NCI-H2196 treated with DMSO at 0.1 percent for 48 hours (cell line): ENCODE results near the gene MAN1C1.
A peak's percentile ranks its signal among the peaks of the same experiment; 100 is the strongest.
"Not testable (repeated sequence)": the region's sequence is repeated elsewhere in the genome, so short reads cannot be mapped to it uniquely, and the experiment has no call there.

Experiments
- DNase-seq: peaks from one replicate; lab custom pipeline; 2025; ENCODE audit not compliant: unreplicated experiment; lab: John Stamatoyannopoulos, UW

The MAN1C1 gene

DNA sequence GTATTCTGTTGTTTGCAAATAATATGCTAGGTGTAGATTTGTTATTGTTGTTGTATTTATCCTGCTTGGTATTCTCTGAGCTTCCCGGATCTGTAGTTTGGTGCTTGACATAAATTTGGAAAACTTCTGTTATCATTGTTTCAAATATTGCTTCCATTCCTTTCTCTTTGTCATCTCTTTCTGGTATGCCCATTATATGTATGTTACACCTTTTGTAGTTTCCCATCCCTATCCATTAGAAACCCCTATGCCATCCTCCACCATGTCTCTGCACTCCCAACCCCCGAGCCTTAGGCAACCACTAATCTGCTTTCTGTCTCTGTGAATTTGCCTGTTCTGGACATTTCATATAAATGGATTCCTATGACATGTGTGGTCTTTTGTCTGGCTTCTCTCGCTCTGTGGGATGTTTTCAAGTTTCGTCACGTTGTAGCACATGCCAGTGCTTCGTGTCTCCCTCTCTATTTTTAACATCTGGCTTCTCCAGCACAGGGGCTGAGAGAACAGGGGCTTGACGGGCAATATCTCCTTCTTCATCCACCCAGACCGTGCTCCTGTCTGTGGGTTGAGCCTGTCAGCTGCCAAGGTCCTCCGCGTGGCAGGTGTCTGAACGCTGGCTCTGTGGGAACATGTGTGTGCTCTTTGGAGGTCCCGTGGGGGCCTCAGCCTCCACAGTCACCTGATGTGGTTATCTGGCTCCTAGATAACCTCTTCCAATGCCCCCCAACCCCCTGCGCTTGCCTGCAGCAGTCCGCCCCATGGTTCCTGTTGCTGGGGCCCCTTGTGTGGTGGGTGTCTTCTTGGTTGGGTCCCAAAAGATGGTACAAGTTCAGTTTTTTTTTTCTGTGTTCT, 32.8 kb upstream of the MAN1C1 start:
- no peak for DNase-seq

- DNase-seq, result no peak
These were observed 30.4 kb upstream of the MAN1C1 start for GRCh38 chr1:25586181-25586588.

DNA sequence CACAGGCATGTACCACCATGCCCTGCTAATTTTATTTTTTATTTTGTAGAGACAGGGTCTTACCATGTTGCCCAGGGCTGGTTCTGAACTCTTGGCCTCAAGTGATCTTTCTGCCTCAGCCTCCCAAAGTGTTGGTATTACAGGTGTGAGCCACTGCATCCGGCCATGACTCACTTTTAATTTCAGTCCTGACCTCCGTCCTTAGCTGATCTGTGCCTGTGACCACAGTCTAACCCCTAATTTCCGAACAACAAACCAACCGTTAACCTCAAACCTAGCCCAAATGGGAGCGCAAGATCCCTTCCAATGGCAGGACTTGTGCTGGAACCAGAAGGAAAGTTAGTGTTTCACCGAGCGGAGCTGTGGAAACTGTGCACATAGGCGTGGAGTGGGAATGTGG, 29.3 kb upstream of the MAN1C1 start:
- DNase-seq, result no peak

DNA sequence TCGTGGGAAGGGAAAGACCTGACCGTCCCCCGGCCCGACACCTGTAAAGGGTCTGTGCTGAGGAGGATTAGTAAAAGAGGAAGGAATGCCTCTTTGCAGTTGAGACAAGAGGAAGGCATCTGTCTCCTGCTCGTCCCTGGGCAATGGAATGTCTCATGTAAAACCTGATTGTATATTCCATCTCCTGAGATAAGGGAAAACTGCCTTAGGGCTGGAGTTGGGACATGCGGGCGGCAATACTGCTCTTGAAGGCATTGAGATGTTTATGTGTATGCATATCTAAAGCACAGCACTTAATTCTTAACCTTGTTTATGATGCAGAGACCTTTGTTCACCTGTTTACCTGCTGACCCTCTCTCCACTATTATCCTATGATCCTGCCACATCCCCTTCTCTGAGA, 28.4 kb upstream of the MAN1C1 start:
- DNase-seq, result not testable (repeated sequence)

GRCh38 chr1:25588786-25589185, 27.8 kb upstream of the MAN1C1 start:
- not testable (repeated sequence) for DNase-seq

GRCh38 chr1:25590096-25590824, 26.3 kb upstream of the MAN1C1 start:
- DNase-seq, result no peak

DNA sequence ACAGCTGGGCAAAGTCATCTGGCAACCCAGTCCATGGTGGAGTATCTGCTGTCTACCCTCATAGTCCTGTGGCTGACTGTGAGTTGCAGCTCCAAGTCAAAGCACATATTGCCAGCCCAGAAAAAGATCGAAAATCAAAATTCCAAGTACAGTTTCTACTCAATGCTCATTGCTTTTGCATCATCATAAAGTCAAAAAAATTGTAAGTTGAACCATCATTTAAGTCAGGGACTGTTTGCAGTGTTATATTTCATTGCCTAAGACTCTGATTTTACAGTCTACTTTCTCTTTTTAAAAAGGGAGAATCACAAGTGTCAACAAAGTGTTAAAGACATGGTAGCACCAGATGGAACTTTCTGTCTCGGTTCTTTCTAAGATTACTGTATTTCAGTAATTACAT, 22.7 kb upstream of the MAN1C1 start:
- DNase-seq, result no peak

DNA sequence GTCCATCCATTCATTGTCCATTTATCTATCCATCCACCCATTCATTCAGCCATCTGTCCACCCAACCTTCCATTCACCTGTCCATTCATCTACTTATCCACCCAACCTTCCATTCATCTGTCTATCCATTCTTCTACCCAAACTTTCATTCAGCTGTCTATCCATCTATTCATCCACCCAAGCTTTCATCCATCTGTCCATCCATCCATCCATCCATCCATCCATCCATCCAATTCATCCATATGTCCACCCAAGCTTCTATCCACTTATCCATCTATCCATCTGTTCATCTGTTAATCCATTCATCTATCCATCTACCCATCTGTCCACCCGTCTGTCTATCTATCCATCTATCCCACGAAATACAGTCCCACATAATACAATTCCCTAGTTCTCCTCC, 21.6 kb upstream of the MAN1C1 start:
- no peak for DNase-seq

DNA sequence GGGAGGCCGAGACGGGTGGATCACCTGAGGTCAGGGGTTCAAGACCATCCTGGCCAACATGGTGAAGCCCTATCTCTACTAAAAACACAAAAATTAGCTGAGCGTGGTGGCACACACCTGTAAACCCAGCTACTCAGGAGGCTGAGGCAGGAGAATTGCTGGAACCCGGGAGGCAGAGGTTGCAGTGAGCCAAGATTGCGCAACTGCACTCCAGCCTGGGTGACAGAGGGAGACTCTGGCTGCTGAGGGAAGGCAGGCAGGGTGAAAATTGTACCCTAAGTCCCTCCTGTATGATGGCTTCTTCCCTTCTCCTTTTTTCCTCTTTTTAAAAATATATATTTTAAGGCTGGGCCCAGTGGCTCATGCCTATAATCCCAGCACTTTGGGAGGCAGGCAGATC, 19.9 kb upstream of the MAN1C1 start:
- not testable (repeated sequence) for DNase-seq

DNA sequence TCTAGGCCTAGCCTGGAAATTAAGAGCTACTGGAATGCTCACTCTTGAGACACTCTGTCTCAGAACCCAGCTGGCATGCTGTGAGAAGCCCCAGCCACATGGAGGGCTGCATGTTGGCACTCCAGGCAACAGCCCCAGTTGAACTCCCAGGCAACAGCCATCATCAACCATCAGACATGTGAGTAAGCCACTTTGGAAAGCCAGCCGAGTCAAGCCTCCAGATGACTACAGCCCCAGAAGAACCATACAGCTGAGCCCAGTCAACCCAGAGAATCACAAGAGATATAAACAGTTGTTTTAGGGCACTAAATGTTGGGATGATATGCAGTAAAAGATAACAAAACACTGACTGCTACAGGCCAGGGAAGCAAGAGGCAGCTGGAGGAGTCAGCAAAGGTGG, 17.7 kb upstream of the MAN1C1 start:
- no peak for DNase-seq

DNA sequence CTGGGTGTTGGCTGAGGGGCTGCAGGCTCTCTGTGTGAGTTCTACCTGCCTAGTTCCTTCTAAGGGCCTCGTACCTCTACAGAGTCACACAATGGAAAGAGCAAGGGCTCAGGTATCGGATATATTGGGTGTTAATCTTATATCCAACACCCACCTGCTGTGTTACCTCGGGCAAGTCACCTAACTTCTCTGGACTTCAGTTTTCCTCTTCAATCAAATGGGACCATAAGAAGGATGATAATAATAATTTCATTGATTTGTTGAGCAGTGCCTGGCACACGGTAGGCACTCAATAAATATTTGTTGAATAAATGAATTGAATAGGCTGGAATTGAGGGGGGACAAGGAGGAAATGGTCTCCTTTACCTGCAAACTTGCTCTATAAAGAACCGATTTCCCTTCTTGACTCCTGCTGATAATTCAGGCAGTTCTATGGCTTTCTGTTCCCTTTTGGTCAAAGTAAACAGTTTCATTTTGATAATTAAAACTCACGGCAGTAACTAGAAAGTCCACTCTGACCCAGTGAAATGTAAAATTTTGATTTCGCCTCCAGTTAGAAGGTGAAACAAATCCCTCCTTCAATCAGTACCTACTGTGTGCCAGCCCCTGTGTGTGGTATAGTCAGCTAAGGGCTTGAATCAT, 16.5 kb upstream of the MAN1C1 start:
- no peak for DNase-seq

- DNase-seq, result peak; percentile 35
These were observed 15.5 kb upstream of the MAN1C1 start for GRCh38 chr1:25600971-25601699.

- not testable (repeated sequence) for DNase-seq
These were observed 12.6 kb upstream of the MAN1C1 start for GRCh38 chr1:25603779-25604538.

GRCh38 chr1:25607123-25607522, 9.5 kb upstream of the MAN1C1 start:
- DNase-seq, result no peak

DNA sequence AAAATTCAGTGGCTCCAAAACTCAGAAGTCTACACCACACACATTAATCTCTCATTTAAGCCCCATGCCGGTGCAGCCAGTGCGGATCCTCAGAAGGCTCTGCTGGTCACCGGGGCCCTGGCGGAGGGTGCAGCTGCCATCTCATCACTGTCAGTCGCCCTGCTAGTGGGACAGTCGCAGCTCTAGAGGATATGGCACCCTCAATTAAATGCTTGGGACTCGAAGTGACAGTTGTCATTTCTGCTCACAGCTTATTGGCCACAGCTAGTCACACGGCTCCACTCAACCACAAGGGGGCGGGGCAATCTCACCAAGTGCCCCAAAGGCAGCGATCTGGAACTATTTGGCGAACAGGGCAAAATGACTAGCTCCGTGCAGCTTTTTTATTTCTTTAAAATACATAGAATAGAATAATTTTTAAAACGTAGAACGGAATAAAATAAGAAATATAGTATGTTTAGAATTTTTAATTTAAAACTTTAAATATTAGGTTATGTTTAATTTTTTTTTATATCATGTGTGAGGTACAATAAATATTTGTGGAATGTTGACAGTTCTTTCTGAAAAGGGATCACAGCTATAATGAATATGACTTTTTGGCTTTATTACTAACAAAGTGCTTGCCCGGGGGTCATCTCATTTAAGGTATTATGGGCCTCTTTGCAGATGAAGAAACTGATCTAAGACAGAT, 8.0 kb upstream of the MAN1C1 start:
- DNase-seq, result no peak

DNA sequence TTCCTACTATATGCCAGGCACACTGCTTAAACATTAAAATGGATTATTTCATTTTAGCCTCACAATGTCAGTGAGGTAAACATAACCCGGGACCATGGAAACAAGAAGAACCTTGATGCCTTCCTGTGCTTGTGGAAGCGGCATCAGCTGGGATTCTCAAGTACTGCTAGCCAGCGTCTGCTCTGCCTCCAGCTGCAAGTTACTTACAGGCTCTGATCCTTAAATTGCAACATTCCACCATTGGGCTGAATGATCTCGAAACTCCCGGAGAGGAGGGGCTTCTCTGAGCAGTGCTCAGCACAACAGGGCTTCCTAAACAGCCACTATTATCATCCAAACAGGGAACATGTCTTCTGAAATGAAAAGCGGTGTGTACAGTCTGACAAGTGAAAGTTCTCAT, 6.7 kb upstream of the MAN1C1 start:
- DNase-seq, result no peak

DNA sequence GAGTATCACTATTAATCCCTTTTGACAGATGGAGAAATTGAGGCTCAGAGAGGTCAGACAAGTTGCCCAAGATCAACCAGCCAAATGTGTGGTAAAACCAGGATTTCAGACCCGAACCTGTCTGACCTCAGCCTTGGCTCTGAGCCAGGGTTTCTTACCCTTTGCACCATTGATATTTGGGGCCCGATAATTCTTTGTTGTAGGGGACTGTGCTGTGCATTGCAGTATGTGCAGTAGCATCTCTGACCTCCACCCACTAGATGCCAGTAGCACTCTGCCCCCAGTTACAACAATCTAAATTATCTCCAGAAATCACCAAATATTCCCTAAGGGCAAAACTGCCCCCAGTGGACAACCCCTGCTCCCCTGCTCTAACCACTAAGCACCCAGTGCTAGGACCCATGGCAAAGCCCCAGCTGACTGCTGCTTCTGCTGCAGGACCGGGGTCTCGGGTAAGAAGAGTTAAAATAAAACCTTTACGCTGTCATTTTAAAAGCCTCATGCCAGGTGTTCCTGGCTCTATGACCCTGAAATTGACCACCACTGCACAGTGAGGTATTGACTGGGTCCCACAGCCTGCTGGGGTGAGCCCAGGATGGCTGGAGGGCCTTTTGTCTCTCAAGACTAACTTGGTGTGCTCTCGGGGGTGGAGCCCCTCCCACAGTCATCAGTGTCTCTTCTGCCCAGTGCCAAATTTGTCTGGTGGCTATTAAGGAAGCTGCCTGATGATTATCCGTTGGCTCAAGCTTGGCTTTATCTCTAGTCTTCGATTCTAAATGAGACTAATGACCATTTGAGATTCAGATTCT, 5.6 kb upstream of the MAN1C1 start:
- no peak for DNase-seq

DNA sequence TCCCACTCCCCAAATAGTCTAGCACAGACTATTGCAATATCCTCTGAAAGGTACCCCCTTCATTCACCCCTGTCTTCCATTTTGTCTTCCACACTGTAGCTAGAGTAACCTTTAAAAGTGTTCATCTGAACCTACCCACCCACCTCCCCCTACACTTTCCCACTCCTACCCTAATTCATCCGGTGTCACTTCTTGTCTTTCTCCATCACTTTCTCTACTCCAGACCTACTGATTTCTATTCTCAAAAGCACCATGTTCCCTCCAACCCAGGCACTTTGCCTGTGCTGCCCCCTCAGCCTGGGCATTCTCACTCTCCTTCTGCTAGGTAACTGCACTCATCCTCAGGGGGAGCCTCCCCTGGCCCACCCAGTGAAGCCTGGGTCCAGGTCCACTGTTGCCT, 4.7 kb upstream of the MAN1C1 start:
- no peak for DNase-seq

GRCh38 chr1:25612421-25612820, 4.2 kb upstream of the MAN1C1 start:
- no peak for DNase-seq
